GM21423 (cell line): ENCODE measurements around the gene PLCE1.

ENCODE experiments used
- ATAC-seq: cut with Tn5 transposase; IDR thresholded peaks from one replicate; pipeline ENCODE4 v1.9.1; 2021; ENCODE audit warnings: mild to moderate bottlenecking, moderate library complexity; ENCODE audit not compliant: unreplicated experiment

Gene PLCE1

GRCh38 chr10:93993414-93993781, 333 bp upstream of the PLCE1 start:
- no peak for ATAC-seq

GRCh38 chr10:93994438-93994801, 689 bp downstream of the PLCE1 start:
- ATAC-seq = no peak

DNA sequence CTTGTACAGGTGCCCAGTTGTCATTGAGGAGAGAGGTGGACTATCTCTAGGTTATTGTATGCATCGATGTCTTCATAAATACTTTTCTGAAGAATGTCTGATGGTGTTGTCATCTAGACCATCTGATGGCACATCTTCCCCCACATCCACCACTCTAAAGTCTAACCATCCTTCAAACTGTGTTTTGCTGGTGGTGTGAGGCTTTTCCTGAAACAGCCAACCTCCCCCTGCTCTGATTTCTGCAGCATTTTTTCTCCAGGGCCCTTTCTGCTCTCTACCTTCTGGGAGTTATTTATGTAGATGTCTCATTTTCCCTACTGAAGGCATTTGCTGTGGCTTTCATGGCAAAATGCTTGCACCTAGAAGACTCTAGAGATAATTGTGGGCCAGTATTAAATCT, 1.5 kb downstream of the PLCE1 start:
- no peak for ATAC-seq

DNA sequence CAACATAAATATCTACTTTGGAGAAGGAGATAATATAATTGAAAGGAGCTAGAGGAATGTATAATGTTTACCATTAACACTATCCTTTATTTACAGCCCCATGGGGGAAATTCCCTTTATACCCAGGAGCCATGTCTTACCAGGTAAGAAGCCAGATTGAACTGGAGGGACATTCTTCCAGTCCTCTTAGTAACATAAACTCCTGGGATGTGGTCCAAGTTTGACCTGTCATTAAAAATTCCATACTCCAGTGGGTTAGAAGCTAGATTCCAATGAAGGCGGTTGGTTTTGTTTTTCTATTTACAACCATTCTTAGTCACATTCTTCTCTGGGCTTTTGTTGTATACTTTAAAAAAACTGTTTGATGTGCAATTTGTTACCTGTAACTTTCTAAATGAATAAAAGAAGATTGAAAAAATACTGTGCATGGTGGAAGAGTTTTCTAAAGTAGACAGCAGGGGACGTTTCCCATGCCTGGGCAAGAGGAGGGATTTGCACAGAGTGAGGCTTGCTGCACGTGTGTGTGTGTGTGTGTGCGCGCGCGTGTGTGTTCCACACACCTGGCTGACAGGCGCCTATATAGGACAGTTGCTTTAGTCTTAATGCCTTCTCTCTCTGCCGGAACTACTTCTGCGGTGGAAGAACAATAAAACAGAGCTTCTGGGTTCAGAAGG, 2.0 kb downstream of the PLCE1 start:
- no peak for ATAC-seq

GRCh38 chr10:93996551-93996950, 2.8 kb downstream of the PLCE1 start:
- no peak for ATAC-seq

DNA sequence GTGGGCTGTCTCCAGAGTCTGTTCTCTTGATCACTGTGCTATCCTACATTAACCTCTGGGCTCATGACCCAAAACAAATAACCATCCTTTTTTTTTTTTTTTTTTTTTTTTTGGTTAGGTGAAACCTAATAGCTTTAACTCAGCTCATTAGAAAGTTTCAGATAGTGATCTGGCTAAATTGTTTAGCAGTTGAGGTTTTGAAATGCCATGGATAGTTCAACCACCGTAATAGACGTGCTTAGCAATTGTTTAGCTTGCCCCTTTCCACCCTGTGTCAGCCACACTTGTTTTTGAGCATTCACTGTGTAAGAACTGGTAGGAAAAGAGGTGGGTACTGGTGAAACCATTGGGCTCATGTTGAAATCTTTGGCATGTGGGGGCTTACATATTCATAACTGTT, 3.8 kb downstream of the PLCE1 start:
- ATAC-seq = no peak

- no peak for ATAC-seq
Observed at GRCh38 chr10:93999401-93999851, 5.7 kb downstream of the PLCE1 start.

DNA sequence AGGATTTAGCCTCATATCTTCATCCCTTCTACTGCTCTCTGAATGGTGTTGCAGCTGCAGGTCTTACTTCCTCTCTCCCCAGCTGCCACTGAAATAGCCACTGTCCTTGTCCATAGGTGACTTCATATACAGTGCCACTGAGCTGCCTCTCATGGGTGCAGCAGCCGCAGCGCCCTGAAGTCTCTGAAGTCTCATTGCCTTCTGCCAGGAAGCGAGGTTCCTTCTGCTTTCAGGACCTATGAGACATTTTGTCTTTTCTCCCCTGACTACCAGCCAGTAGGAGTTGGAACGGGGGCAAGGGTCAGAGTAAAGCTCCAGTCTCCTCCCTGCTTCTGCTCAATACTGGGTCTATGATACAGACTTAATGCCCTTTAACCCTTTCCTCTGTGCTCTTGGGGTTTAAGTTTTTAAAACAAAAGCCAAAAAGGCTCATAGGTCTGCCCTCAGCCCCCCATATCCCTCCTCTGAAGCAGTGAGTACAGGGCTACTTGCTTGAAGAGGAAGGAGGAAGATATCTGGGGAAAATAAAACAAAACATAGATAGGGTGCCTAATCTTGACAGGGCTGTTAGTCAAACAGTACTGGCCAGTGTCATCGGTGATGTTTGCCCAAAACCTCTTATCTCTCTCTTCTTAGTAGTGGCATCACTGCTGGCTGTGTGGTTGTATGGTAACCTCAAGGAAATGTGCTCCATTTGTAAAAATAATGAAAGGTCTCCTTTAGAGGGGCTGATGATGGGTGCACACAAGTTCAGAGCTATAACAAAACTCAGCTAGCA, 7.1 kb downstream of the PLCE1 start:
- no peak for ATAC-seq

DNA sequence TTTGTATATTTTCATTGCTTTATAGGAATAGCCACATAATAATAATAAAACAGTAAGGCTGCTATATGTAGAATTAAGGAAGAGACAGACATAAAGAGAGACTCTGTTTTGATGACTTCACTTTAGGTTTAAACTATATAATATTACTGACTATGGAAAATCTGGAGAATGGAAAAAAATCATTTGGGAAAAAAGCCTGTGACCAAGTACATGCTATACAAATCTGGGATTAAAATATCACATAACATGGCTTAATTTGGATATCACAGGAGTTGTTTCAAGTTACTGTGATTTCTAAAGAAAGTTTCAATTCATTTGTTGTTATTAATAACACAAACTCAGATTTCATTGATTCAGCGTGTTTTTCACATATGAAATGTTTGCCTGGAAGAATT, 7.7 kb downstream of the PLCE1 start:
- ATAC-seq = no peak

GRCh38 chr10:94002156-94002555, 8.4 kb downstream of the PLCE1 start:
- ATAC-seq = no peak

DNA sequence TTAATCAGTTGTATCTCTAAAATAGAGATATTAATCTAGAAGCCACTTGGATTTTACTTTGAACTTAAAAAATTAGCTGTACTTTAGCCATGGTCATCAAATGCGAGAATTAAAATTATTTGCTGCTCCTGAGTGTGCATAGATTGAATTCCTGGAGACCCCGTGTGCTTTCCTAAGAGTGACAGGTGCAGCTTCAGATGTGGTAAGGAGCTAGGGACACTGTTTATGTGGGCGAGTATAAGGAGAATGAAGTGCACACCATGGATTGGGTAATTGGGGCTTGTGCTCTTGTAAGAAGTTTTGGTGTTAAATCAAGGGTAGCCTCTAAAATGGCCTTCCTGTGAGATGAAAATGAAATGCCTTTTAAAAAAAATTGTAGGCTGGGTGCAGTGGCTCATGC, 9.8 kb downstream of the PLCE1 start:
- ATAC-seq = no peak

DNA sequence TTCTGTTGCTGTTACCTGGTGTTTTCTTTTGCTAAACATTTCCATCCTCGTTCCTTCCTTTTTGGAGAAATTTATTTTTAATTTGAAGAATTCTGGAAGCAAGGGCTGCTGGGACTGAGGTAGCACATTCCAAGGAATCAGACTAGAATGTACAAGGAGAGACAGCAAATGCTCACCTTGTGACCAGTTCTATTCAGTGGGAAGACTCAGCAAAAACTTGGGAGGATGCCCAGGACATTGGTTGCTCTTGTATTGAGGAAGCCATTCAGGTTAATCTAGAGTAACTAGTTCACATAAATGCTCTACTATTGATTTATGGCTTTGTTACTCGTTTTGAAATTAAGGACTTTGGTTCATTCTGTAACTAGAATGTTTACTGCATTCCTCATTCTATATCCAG, 11.3 kb downstream of the PLCE1 start:
- ATAC-seq = no peak

- no peak for ATAC-seq
Observed at GRCh38 chr10:94006591-94007550, 13.1 kb downstream of the PLCE1 start.

GRCh38 chr10:94008526-94008925, 14.8 kb downstream of the PLCE1 start:
- no peak for ATAC-seq

DNA sequence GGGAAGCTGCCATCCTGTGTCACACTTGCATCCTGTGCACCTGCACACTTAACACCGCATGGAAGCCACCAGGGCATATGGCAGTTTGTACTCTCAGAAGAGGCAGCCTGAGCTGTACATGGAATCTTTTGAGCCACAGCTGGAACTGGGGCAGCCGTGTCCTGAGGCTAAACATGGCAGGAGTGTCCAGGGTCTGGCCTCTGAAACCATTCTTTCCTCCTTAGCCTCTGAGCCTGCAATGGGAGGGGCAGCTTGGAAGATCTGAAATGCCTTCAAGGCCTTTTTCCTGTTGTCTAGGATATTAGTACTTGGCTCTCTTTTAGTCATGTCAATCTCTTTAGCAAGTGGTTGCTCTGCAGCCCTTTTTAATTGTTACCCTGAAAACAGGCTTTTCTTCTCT, 16.4 kb downstream of the PLCE1 start:
- no peak for ATAC-seq

DNA sequence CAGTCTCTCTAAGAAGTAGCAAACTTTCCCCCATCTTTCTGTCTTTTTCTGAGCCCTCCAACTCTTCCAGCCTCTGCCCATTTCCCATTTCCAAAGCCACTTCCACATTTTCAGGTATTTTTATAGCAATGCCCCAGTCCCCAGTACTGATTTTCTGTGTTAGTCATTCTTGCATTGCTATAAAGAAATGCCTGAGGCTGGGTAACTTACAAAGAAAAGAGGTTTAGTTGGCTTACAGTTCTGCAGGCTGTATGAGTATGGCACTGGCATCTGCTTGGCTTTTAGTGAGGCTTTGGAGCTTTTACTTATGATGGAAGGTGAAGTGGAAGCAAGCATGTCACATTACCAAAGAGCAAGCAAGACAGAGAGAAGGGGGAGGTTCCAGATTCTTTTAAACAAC, 17.2 kb downstream of the PLCE1 start:
- no peak for ATAC-seq

GRCh38 chr10:94011296-94011695, 17.6 kb downstream of the PLCE1 start:
- ATAC-seq = no peak

DNA sequence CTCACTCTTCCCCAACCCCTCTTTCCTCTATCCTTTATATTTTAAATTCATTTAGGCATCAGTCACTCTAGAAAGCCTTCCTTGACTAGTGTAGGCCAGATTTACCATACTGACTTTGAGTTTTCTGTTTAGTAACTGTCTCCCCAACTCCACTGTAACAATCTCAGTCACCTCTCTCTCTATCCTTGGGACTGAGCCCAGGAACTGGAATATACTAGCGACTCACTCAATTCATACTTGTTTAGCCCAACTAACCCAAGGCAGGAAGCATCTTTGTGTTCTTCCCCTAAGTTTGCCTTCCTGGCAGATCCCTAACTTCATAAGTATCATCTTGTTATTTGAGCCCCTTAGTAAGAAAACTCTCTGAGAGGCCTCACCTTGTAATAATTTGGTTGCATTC, 19.1 kb downstream of the PLCE1 start:
- no peak for ATAC-seq

DNA sequence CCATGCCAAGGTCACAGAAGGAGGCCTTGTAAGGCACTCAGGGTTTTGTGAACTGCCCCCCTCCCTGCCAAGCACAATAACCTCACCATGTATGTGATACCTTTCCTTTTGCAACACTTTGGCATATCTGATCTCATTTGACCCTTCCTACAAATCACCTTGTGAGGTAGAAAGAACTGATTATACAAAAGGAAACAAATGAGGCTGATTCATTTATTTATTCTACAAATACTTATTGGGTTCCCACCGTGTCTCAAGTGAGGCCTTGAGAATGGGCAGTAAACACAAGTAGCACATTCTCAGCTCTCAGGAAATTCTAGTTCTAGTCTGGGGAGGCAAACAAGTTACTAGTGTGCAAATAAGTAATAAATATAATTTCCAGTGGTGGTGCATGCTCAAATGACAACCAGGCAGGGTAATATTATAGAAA, 19.6 kb downstream of the PLCE1 start:
- no peak for ATAC-seq

DNA sequence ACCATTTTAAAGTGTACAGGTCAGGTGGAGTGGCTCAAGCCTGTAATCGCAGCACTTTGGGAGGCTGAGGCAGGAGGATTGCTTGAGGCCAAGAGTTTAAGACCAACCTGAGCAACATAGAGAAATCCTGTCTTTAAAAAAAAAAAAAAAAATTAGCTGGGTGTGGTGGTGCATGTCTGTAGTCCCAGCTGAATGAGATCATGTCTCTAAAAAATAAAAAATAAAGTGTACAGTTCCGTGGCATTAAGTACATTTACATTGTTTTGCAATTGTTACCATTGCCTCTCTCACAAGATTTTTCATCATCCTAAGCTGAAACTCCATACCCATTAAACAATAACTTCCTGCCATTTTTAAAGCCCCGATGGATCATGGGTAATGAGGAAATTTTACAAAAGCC, 20.6 kb downstream of the PLCE1 start:
- ATAC-seq = no peak
